Colonic mucosa (tissue), 4 donors: Measurements from ENCODE around the gene SEC14L3. TPM values are rescaled to one million over a fixed set of nuclear protein-coding genes. Genes with fewer than 3 reads are reported as not detected.

Experiments
- DNase-seq: peaks from one replicate; pipeline ENCODE4 v3.0.0-alpha.2; 2020
- H3K27ac ChIP-seq: fragments of 200-600 bp; one replicate; pipeline ENCODE4 v1.8.0; 2021
- H3K27me3 ChIP-seq: fragments of 200-600 bp; one replicate; pipeline ENCODE4 v1.8.0; 2021
- H3K36me3 ChIP-seq: fragments of 200-600 bp; one replicate; pipeline ENCODE4 v1.8.0; 2021
- H3K4me1 ChIP-seq: fragments of 200-600 bp; one replicate; pipeline ENCODE4 v1.8.0; 2021; ENCODE audit warnings: mild to moderate bottlenecking
- H3K4me3 ChIP-seq: fragments of 200-600 bp; one replicate; pipeline ENCODE4 v1.8.0; 2021
- H3K9ac ChIP-seq, 2 donors: one replicate each; pipeline ENCODE4 v1.7.0; 2013; ENCODE audit warnings: control low read depth in 2 of 2, low read depth in 2 of 2, low read length in 2 of 2
- H3K9me3 ChIP-seq: fragments of 200-600 bp; one replicate; pipeline ENCODE4 v1.8.0; 2021
- CTCF ChIP-seq: fragments of 200-600 bp; IDR thresholded peaks from one replicate; pipeline ENCODE4 v1.8.0; 2022; ENCODE audit warnings: antibody characterized with exemption, mild to moderate bottlenecking
- intact Hi-C: fragments of 100-400 bp; cut with DNase I; formaldehyde crosslinking; loops from one replicate; pipeline ENCODE4 v1.14.1; 2022
- total RNA-seq, 2 donors: library from RNA; stranded (reverse); fragmentation: NEBNext Ultra II Directional in 1 of 2; extraction: Animal tissue kit (Norgen Biotek cat#: 25700) in 1 of 2; gene quantifications; one replicate each; pipeline ENCODE4 v1.2.1, GENCODE V29; 2021
- donor health status: healthy.
- donor health status: DM: no; HTN: no; CAD: no.
- donor health status: DM: no; HTN: no; CAD: no.

SEC14L3 gene
- total RNA-seq, 2 donors from 2014 or later, result not detected

GRCh38 chr22:30495041-30495784, 23.4 kb upstream of the SEC14L3 start:
- Histone ChIP-seq H3K4me3 (no peak overlapping the region), H3K27me3 (no peaks in the 10 kb centered on the region), H3K4me1 (no peaks in the 10 kb centered on the region), H3K9ac (no peak overlapping the region), H3K9me3 (no peaks in the 10 kb centered on the region), H3K36me3 (no peaks in the 10 kb centered on the region), H3K27ac (no peak overlapping the region)
- intact Hi-C loops, result no loop called here
- no peak for TF ChIP-seq CTCF
- DNase-seq, result no peak

DNA sequence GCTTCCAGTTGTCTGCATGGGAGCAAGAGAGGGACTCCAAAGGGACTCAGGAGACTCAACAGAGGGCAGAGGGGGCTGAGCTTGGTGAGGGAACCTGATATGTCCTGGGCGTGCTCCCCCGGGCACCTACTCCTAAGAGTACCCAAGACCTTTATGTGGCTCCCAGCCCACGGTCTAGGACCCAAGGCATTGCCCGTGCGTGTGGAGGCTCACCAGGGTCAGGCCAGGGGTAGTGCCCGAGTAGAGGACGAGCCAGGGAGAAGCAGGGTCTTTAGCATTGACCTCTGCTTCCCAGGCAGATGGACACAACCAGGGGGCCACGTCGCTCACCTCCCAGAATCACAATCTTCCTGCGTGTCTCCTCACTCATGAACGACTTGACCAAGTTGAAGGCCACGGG, 20.3 kb upstream of the SEC14L3 start:
- H3K27me3 ChIP-seq, result no peaks in the 10 kb centered on the region
- no peak for DNase-seq
- no peak overlapping the region for H3K27ac ChIP-seq
- H3K9ac ChIP-seq, result no peak overlapping the region
- intact Hi-C loops, result no loop called here
- H3K4me3 ChIP-seq, result no peak overlapping the region
- no peak for TF ChIP-seq CTCF
- no peaks in the 10 kb centered on the region for H3K9me3 ChIP-seq
- no peaks in the 10 kb centered on the region for H3K4me1 ChIP-seq
- H3K36me3 ChIP-seq, result no peaks in the 10 kb centered on the region

DNA sequence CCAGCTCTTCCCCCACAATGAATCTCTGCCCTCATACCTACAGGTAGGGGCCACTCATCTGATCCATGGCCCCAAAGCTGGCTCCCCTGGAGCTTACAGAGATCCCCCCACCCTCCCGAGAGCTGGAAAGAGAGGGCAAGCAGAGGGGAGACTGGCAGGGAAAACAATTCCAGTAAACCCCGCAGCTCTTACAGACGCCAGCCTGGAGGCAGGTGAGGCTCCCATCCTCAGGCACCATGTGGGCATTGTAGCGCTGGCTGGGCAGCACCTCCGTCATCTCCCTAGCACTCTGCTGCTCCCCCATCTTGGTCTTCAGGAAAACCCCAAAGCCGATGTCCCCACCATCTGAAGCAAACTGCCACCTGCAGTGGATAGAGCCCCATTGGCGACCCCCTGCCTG, 19.6 kb upstream of the SEC14L3 start:
- Histone ChIP-seq H3K36me3 (no peaks in the 10 kb centered on the region), H3K27me3 (no peaks in the 10 kb centered on the region), H3K9me3 (no peaks in the 10 kb centered on the region), H3K9ac (no peak overlapping the region), H3K4me3 (no peak overlapping the region), H3K27ac (no peak overlapping the region), H3K4me1 (no peaks in the 10 kb centered on the region)
- no peak for TF ChIP-seq CTCF
- no peak for DNase-seq
- intact Hi-C loops, result no loop called here

- Histone ChIP-seq H3K27me3 (no peaks in the 10 kb centered on the region), H3K4me3 (no peak overlapping the region), H3K27ac (no peak overlapping the region), H3K9ac (no peak overlapping the region), H3K36me3 (no peaks in the 10 kb centered on the region), H3K4me1 (no peaks in the 10 kb centered on the region), H3K9me3 (no peaks in the 10 kb centered on the region)
- intact Hi-C loops, result no loop called here
- peak; percentile 14 for TF ChIP-seq CTCF
- DNase-seq, result no peak
Observed at GRCh38 chr22:30490399-30490798, 18.6 kb upstream of the SEC14L3 start.

DNA sequence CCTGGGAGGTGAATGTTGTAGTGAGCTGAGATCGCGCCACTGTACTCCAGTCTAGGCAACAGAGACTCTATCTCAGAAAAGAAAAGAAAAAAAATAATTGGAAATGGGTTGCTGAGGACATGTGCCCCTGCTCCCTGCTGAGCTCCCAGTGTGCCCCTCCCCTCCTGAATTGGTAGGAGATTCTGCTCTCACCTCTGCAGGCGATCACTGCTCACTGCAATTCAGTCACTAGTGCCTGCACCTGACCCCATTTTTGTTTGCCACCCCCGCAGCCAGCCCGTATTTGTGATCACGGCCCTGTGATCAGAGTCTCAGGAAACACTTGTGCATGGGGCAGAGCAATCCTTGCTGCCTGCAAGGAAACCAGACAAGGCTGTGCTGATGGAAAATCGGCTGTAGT, 16.3 kb upstream of the SEC14L3 start:
- no peak for TF ChIP-seq CTCF
- Histone ChIP-seq H3K27me3 (no peaks in the 10 kb centered on the region), H3K36me3 (no peaks in the 10 kb centered on the region), H3K4me3 (no peak overlapping the region), H3K4me1 (no peaks in the 10 kb centered on the region), H3K27ac (no peak overlapping the region), H3K9me3 (no peaks in the 10 kb centered on the region), H3K9ac (no peak overlapping the region)
- no peak for DNase-seq
- intact Hi-C loops, result loop anchor here (5.0 to 10.0 kb wide), 3 partner anchors 41 to 383 kb away; partner anchors contain the start of gene OSM
